GM19025 (cell line): ENCODE measurements around the gene C1orf105.

Experiments
- ATAC-seq: cut with Tn5 transposase; IDR thresholded peaks from one replicate; pipeline ENCODE4 v1.9.1; 2021; ENCODE audit warnings: mild to moderate bottlenecking, low read depth, moderate library complexity; ENCODE audit not compliant: unreplicated experiment

Gene C1orf105

DNA sequence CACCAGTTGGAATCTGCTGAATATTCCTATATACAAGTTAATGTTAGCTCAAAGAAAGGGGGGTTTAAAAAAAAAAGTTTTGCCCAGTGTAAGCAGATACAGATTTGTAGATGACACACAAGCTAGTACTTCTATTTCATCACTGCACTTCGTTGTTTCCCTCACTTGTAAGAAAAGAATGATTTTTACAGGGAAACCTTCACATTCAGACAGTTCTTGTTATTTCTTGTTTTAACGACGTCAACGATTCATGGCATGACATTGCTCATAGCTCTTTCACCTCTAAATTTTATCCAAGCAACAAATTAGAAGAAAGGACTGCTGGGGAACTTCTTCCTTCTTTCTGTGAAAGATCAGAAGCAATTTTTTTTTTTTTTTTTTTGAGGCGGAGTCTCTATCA is 25.7 kb upstream of the C1orf105 start:
- ATAC-seq, result no peak

DNA sequence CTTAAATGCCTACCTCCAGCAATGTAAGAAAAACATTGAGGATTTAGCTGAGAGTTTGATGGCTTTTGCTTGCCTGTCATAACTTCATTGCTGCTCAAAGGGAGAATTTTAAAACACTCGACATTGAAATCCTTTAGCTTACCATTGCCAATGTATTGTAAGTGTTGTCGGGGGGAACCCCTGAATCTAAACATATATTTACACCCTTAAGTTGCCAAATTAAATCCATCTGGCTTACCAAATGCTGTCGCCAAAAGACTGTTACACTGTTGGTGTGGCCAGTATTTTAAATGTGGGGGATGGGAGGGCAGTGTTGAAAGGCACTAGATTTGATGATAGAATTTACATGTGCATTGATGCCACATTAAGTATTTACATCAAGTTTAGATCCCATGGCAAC is 24.9 kb upstream of the C1orf105 start:
- no peak for ATAC-seq

DNA sequence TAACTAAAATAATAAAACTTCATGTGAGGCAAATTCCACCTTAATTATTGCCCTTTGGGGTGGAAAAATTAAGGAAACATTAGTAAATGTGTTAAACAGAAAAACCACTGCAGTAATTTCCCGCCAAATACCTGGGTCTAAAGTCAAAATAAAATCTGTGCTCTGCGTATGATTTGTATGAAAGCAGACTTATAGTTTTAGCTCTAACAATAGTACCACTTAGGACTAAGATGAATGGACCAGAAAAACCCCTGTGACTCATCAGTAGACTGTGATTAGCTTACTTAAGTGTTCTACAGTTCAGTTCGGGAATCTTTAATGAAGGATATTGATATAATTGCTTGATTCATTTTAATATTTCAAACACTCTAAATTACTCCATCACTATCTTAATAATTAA is 23.3 kb upstream of the C1orf105 start:
- ATAC-seq, result no peak

DNA sequence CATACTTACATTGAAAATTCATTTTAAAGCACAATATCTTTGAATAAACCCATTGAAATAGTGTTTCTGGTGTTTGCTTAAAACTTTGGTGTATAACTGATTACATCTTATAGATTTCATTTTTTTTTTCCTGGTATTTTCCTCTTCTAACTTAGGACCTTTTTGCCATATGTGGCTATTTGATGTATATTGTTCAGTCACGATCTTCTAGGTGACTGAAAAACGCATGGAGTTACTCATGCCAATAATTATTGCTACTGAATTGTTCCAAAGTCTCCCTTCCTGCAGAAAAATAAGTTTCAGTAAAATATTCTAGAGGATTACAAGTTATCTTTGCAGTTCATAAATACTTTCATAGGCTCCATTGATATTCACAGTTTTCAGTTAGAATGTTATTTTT is 22.9 kb upstream of the C1orf105 start:
- ATAC-seq, result no peak

DNA sequence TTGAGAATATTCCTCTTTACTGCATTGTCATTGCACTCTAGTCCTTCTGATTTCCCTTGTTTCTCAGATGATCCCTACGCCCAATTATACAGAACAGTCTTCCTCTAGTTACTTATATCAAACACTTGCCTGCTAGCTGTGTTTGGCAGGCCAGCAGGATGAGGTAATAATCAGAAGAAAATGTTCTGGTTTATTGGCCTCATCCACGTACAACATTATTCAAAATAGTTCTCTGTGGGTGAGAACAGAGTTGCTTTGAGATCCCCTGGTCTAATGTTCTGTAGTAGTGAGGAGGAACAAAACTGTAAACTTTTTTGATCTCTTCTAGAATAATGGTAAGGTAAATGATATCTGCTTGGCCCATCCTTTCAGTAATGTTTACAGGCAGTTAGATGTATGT is 22.3 kb upstream of the C1orf105 start:
- no peak for ATAC-seq

DNA sequence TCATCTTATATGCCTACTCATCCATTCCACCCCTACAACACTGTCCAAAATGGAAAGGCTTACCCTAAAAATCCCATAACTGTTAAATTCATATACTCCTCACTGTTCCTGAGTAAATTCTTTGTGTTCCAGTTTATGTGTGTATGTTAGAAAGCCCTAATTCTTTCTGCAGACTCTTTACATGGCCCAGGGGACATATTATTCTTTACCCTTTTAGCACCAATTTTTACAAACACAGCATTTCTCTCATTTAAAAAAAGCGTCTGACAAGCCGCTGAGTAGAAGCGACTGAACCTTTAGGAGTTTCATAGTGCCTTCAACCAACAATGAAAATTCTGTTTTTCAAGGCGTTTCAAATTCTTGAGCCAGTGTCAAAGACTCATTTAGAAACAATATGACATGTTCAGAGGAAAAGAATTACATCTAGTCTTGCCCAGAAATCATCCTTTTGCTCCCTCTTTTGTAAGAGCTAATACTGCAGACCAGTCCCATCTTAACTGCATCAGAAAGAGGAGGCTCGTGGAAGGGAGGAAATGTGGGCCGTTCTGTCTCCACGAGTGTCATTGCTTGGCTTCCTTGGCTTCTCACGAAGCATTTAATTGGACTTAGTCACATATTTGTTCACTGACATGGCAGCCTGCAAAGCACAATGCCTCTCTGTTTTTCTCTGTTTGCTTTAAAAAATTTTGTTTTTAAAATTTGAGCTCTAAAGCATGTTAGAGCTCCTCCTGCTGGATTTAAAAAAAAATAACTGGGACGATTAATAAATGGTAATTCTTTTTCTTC is 21.3 kb upstream of the C1orf105 start:
- ATAC-seq, result no peak

DNA sequence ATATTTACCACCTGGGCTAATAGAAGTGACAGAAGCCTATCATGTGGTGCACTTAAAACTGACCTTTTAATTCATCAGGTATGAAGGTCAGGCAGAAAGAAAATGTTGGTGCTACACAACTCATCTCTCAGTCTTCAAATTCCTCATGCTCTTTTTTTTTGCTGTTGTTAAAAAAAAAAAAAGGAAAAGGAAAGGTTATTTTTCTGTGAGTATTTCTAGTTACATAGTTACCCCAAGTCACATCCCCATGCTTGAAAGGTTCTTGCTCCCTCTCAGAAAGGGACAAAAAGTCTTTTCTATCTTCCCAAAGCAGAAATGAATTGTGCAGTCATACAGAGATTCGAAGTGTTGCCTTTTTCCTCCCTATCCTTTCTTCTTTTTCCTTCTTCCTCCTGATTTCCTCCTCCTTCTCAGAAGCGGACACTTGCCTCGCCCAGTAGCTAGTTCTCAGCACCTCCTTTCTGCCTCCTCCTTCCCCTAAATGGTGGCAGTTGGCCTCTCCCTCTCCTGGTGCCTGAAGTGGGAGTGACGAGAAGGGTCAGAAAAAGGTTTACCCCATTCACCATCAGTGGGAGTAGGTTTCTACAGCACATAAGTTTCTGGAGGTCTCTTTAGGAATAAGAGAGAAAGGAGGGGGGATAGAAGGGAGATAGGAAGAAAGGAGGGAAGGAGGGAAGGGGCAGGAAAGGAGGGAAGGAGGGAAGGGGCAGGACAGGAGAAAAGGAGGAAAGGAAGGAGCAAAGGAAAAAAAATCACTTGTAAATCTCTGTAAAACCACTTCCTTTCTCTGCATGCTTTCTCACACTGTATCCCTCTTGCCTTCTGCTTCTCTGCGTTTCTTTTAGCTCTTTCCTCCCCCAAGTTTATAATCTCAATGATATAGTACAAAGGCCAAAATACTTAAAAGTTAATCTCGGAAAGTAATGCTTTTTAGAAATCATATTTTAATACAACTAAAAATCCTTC is 20.4 kb upstream of the C1orf105 start:
- ATAC-seq, result no peak

DNA sequence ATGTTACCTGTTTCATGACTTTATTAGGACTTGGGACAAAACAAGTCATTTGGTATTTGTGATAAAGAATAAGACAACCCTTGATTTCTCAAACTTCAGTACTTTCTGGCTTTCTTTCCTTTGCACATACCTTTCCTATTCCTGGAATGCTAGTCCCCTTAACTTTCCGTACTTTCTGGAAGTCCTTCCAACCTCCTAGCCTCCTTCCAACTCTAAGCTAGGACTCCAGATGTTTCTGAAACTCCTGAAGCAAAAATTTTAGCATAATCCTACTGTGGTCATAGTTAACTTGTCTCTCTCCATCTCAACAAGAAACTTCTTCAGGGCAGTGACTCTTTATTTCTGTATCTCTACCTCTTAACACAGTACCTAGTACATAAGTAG is 19.8 kb upstream of the C1orf105 start:
- no peak for ATAC-seq

DNA sequence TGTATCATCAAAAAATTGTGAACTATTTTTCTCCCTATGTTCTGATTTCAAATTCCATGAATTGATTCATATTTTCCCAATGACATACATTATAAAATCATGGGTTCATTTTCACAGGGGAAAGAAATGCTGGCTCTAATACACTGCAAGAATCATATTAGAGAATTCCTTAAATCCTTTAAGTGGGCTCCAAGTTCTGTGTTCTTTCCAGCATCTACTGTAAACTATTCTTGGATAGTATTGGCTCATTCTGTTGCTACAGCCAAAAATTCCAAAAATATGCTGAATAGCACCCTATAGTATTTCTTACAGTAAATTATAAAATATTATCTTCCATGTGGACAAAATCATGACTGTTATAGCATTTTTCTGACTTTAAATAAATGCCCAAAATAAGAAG is 19.0 kb upstream of the C1orf105 start:
- ATAC-seq, result no peak

DNA sequence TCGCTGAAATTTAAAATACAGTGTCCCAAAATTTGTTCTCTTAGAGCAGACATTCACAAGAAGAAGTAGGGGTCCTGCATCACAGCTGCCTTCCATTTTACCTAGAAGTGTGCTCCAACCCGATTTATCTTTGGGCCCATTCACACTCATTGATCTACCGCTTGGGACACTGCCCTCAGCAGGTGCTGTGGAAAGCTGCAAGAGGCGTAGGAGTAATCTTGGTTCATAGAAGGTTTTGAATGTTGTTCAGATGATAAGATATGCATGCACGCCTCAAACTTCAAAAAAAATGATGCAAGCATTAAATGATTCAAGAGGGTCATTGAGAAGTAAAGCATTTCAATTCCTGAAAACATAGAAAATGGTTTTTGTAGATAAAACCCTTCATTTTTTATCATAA is 18.6 kb upstream of the C1orf105 start:
- ATAC-seq, result no peak

DNA sequence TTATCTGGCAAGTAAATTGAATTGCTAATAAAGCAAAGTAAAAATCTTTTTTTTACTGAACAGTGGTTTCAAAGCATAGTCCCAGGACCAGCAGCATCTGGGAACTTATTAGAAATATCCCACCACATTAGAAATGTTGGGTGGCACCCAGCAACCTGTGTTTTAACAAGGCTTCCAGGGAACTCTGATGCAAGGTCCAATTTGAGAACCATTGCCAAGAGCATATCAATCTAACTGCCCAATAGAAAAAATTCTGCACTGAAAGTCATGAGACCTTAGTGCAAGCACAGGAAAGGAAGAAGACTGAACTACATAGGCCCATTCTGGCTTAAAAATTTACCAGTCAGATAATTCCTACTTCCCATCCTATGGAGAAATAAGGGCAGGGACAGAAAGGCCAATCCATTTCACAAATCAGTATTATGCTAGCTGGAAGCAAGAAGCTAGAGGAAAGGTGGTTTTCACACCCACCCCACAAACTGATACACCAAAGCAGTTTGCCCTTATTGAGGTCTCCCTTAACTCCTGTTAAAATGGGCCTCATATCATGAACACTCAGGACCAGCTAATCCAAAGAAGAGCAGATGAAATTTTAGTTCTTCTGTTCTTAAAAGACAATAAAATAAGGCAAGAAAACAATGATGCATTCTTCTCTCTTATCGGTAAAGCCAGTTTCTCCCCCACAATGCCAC is 17.5 kb upstream of the C1orf105 start:
- ATAC-seq, result no peak

DNA sequence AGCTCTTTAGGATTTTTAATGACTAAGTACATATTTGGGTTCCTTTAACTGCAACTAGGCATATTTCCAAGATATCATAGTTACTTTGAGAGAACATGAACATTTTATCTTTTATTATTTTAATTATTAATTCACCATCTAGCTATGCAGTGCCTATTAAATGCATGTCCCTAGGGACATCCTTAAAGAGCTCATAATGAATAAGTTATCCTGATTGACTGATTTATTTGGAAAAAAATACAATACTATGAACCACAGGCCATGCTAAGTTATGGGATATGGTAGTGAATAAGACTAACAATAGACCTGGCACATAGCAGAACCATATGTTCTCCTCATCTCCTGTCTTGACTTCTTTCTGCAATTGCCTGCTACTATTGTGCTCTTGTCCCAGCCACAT is 16.4 kb upstream of the C1orf105 start:
- no peak for ATAC-seq

DNA sequence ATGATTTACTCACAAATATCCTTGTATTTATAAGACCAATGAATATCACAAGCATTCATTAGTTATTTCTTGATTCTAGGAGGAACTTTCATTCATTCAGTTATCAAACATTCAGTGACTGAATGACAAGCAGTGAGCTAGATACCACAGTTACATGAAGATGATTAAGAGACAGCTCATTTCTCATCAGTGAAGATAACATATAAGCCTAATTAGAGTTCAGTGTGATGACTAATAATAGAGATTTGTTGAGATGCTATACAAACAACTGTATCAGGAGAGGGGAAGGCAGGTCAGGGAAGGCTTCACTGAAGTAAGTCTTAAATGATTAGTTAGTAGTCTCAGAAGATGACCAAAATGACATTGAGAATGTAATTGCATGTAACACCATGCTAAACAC is 14.6 kb upstream of the C1orf105 start:
- no peak for ATAC-seq

DNA sequence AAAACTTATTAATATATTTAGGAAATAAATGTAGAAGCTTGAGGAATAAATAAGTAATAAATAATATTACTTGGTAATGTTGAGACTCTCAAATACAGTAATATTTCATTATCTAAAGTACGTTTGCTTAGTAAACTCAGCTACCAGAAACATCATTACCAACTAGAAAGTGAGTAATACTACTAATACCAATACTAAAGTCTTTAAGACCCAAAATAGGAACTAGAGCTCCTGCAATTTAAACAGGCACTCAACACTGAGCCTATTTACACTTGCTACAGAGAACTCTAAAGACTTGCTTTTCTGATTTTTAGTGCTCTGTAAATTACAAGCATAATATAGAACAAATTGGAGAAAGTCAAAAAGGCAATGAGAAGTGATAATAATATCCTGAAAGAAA is 13.5 kb upstream of the C1orf105 start:
- no peak for ATAC-seq

DNA sequence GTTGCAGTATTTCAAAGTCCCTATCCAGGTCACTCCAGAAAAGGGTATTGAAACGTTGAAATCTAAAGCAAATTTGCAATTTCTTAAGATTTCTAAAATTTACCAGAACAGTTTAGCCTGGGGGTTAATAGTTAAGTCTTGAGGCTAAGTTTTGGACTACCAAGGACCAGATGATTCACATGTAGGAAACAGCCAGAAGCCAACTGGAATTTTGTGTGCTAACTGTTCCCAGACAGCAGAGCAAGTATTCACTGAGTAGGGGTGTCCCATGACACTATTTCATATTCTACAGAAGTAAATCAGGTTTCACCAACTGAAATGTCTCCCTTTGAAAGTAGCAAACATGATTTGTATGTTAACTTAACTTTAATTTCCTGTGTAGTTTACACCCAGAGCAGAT is 11.5 kb upstream of the C1orf105 start:
- ATAC-seq, result no peak

DNA sequence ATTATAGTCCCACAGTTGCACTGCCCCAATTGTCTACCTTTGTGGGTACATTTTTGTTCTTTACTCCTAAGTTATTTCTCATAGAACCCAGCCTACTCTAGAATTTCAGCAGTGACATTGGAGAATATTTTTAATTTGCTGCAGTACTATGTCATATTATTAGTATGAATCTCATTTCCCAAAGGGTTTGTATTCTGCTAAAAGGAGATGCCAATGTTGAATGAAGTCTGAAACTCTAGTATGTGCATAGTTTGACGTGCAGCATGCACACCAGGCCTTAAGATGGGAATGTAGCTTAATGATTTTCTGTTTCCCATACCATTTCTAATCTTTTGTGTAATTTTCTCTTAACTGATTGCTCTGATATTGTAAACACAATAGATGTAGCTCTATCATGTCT is 10.5 kb upstream of the C1orf105 start:
- ATAC-seq, result no peak

DNA sequence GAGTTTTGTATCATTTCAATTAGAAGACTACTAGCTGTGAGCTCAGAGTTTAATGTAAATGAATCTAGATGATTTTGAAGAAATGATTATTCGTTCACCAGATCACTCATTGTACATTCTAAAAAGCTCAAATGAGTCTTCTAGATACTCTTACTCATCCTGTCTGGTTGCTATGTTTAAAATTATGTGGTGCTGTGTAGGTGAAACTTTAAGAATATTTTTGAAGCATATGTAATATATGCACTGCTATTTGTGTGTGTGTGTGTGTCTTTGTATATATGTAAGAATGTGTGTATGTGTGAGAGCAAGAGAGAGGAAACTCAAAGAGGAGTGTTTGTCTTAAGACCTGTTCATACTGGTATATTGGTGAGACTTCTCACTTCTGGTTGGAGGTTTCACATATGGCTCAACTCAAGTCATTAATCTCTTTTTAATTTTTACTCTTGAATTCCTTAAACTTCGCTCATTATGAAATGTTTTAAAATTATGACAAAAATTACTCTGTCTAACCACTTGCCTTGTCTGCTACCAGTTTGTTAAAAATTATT is 8.6 kb upstream of the C1orf105 start:
- no peak for ATAC-seq

DNA sequence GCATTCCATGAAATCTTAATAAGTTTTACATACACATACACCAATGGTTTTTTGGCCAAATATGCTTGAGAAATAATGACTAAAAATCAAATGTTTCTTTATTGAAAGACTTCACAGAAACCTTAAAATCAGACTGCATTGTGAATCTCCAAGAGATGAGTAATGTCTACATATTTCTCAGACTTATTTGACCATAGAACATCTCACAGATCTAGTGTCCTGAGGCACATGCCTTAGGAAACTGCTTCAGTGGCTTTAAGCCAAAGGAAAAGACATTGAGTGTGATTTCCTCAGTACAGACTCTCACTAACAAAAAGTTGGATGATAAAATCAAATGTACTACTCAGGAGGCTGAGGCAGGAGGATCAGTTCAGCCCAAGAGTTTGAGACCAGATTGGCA is 6.2 kb upstream of the C1orf105 start:
- ATAC-seq, result no peak

DNA sequence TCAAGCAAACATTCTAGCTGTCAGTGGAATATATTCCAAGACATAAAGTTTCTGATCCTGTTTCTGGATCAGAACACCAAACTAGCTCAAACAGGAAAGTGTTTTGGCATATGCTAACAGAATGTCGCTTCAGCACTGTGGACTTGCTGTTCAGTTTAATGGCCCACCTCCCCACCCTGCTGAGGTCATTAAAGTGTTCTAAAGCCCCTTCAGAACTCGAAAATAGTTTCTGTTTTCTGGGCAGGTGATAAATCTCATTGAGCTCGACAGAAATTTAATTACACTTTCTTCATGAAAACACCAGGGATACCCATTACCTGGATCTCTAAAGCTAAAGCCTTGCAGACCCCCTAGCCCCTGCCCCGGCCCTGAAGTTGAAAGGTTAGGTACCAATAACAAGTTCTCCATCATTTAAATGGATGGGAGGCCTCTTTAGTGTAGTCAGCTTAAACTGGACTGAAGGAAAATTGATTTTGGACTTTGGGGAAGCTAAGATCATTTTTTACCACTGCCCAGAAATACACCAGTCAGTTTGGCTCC is 3.9 kb upstream of the C1orf105 start:
- ATAC-seq, result no peak

DNA sequence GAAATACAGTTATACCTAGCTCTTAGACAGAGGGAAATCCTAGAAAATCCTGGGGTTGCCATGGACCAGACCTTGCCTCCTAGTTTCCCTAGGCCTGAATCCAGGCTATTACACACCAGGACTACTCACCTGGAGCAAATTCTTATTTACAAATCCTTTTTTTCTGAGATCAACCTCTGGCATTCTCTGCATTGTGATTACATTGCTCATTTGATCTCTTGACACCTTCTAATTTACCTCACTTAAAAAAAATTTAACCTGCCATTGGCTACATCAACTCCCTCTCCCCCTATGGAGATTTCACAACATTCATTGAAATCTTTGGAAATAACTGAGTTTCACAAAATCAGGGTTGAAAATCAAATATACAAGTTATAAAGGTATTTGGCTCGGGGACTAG is 2.9 kb upstream of the C1orf105 start:
- no peak for ATAC-seq
